RWPE1 (cell line): Measurements from ENCODE around the gene FCAR.
"Not testable (repeated sequence)": the region's sequence is repeated elsewhere in the genome, so short reads cannot be mapped to it uniquely, and the experiment has no call there.

Experiments
- CTCF ChIA-PET: fragments of 350-600 bp; sonication (Branson Sonifier 250); formaldehyde crosslinking; extraction: SDS; loops from one replicate; lab custom pipeline; 2021; lab: Yijun Ruan, JAX
- POLR2A ChIA-PET: fragments of 400-600 bp; formaldehyde crosslinking; extraction: SDS; loops from one replicate; lab custom pipeline; 2020; ENCODE audit warnings: antibody characterized with exemption; ENCODE audit not compliant: low non-redundant PET; lab: Yijun Ruan, JAX
- DNase-seq: peaks from one replicate; pipeline ENCODE4 v3.0.0; 2012; ENCODE audit warnings: low spot score
- H3K27ac ChIP-seq: fragments of 450-650 bp; 2 replicates; pipeline ENCODE4 v1.5.1; 2017
- TF ChIP-seq, protein P1 (sequence below): fragments of 450-650 bp; conservative IDR thresholded peaks from 2 replicates; pipeline ENCODE4 v1.5.1; 2017; ENCODE audit warnings: low read depth, mild to moderate bottlenecking

FCAR gene

GRCh38 chr19:54903303-54903702 is 29.3 kb downstream of the FCAR start:
- DNase-seq = no peak
- TF ChIP-seq, protein P1, sequence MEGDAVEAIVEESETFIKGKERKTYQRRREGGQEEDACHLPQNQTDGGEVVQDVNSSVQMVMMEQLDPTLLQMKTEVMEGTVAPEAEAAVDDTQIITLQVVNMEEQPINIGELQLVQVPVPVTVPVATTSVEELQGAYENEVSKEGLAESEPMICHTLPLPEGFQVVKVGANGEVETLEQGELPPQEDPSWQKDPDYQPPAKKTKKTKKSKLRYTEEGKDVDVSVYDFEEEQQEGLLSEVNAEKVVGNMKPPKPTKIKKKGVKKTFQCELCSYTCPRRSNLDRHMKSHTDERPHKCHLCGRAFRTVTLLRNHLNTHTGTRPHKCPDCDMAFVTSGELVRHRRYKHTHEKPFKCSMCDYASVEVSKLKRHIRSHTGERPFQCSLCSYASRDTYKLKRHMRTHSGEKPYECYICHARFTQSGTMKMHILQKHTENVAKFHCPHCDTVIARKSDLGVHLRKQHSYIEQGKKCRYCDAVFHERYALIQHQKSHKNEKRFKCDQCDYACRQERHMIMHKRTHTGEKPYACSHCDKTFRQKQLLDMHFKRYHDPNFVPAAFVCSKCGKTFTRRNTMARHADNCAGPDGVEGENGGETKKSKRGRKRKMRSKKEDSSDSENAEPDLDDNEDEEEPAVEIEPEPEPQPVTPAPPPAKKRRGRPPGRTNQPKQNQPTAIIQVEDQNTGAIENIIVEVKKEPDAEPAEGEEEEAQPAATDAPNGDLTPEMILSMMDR = no peak
- ChIA-PET CTCF (no interaction called here), POLR2A (no interaction called here)
- no peak overlapping the region for H3K27ac ChIP-seq

GRCh38 chr19:54904261-54904660 is 30.2 kb downstream of the FCAR start:
- H3K27ac ChIP-seq, DNase-seq, POLR2A ChIA-PET: not testable (repeated sequence)
- CTCF ChIA-PET = interaction anchor here (0.6 kb wide), 2 partner anchors 34 to 198 kb away, joined by 3 read pairs; no protein-coding TSS in a partner anchor

- DNase-seq = no peak
- ChIA-PET POLR2A (no interaction called here), CTCF (no interaction called here)
- H3K27ac ChIP-seq = no peak overlapping the region
- TF ChIP-seq, protein P1 = no peak
These were observed 31.4 kb downstream of the FCAR start for GRCh38 chr19:54905421-54905802.

- POLR2A ChIA-PET = no interaction called here
- TF ChIP-seq, protein P1 = no peak
- no peak for DNase-seq
- CTCF ChIA-PET = no interaction called here
- no peak within 1 kb of the TSS for H3K27ac ChIP-seq
These were observed 31.9 kb downstream of the FCAR start, which contains the start of gene NCR1 for GRCh38 chr19:54905803-54906511. TSS of gene NCR1 (plus strand) at chr19:54906148. CDS start at chr19:54906188, 40 bp downstream.

DNA sequence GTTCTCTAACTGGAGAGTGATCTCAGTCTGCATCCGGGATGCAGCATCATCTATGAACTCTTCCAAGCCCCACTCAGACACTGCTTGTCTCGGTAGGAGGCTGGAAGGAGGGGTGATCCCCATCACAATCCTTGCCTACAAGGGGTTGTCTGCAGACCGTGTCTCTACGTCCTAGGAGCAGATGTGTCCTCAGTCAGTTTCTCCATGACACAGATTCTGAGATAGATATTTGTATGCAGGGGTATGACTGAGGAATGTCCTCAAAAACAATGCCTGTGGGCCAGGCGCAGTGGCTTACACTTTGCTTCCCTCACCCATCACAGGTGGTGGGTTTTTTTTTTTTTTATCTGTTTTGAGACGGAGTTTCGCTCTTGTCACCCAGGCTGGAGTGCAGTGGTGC is 32.8 kb downstream of the FCAR start:
- TF ChIP-seq, protein P1 = no peak
- CTCF ChIA-PET = interaction anchor here (0.6 kb wide), 1 partner anchor 654 kb away, joined by 3 read pairs; no protein-coding TSS in a partner anchor
- POLR2A ChIA-PET = no interaction called here
- no peak for DNase-seq
- H3K27ac ChIP-seq = no peak overlapping the region

GRCh38 chr19:54907899-54908298 is 33.9 kb downstream of the FCAR start:
- DNase-seq, CTCF ChIA-PET, POLR2A ChIA-PET, H3K27ac ChIP-seq: not testable (repeated sequence)

GRCh38 chr19:54916822-54917221 is 42.8 kb downstream of the FCAR start:
- DNase-seq = no peak
- H3K27ac ChIP-seq = no peak overlapping the region
- POLR2A ChIA-PET = no interaction called here
- TF ChIP-seq, protein P1 = no peak
- CTCF ChIA-PET = no interaction called here
